HCT116 (cell line): Measurements from ENCODE around the gene LCN10. TPM values are rescaled to one million over a fixed set of nuclear protein-coding genes. Genes with fewer than 3 reads are reported as not detected.

ENCODE experiments used
- ATAC-seq: fragments of 200-7000 bp; cut with Tn5 transposase; 2 replicates; pipeline ENCODE4 v1.9.1; 2020; ENCODE audit warnings: mild to moderate bottlenecking, moderate library complexity
- BruUV-seq: library from RNA; stranded (reverse); fragments of 400-500 nt; replicated peaks from 2 replicates; lab custom pipeline; 2021; lab: Mats Ljungman, UMichigan
- CTCF ChIA-PET: fragments of 300-600 bp; sonication (Branson Sonifier 250); formaldehyde crosslinking; loops from one replicate; lab custom pipeline; 2021; ENCODE audit warnings: antibody characterized with exemption; lab: Charles Lee
- POLR2A ChIA-PET: fragments of 300-600, 350-600 bp; sonication (Branson Sonifier 250); formaldehyde crosslinking; loops from one replicate; lab custom pipeline; 2021; ENCODE audit warnings: antibody characterized with exemption; lab: Charles Lee
- RAD21 ChIA-PET, 2 experiments: fragments of 300-600 bp; sonication (Branson Sonifier 250); formaldehyde crosslinking; loops; one replicate each; lab custom pipeline; 2023; ENCODE audit warnings: low total read pairs in 2 of 2; ENCODE audit not compliant: uncharacterized antibody in 2 of 2, unreplicated experiment in 2 of 2, low non-redundant PET in 1 of 2; lab: Charles Lee
- DNase-seq: peaks from one replicate; pipeline ENCODE4 v3.0.0-alpha.2; 2010; ENCODE audit warnings: low read depth, low spot score
- H2AFZ ChIP-seq: fragments of 200-600 bp; shearing (Covaris generic), sonication (generic); 2 replicates; pipeline ENCODE4 v1.6.1; 2017; ENCODE audit warnings: low read depth, mixed run types, mixed read lengths, antibody characterized with exemption, low read length; ENCODE audit not compliant: poor library complexity, severe bottlenecking
- H3K27ac ChIP-seq: 2 replicates; pipeline ENCODE4 v1.5.1; 2012; ENCODE audit warnings: low read depth, low read length
- H3K27me3 ChIP-seq: fragments of 200-600 bp; sonication (generic); 2 replicates; pipeline ENCODE4 v1.6.1; 2016; ENCODE audit warnings: mixed run types, low read length, mixed read lengths; ENCODE audit not compliant: insufficient read depth
- H3K36me3 ChIP-seq, 2 experiments: fragments of 200-500 bp in 1 of 2; fragments of 200-600 bp in 1 of 2; sonication (Bioruptor generic) in 1 of 2; sonication (generic) in 1 of 2; 2 replicates each; pipeline versions ENCODE4 v1.5.1 to v1.6.1; 2014 to 2016; ENCODE audit warnings: low read length in 2 of 2, inconsistent platforms in 1 of 2, mixed read lengths in 1 of 2, mixed run types in 1 of 2; ENCODE audit not compliant: insufficient read depth in 2 of 2, control insufficient read depth in 1 of 2
- H3K4me1 ChIP-seq, 2 experiments: fragments of 200-600 bp in 1 of 2; sonication (generic) in 1 of 2; 2 replicates each; pipeline versions ENCODE4 v1.5.1 to v1.6.1; 2012 to 2017; ENCODE audit warnings: low read length in 2 of 2, inconsistent platforms in 1 of 2, mild to moderate bottlenecking in 1 of 2, mixed read lengths in 1 of 2, mixed run types in 1 of 2, moderate library complexity in 1 of 2; ENCODE audit not compliant: insufficient read depth in 2 of 2, control insufficient read depth in 1 of 2
- H3K4me2 ChIP-seq: fragments of 200-600 bp; sonication (generic); 2 replicates; pipeline ENCODE4 v1.6.1; 2017; ENCODE audit warnings: mixed run types, low read length, mixed read lengths
- H3K4me3 ChIP-seq, 2 experiments: fragments of 200-600 bp in 1 of 2; sonication (generic) in 1 of 2; replicated peaks in 1 of 2; 2 replicates each; pipeline ENCODE4 v1.5.1; 2011 to 2016; ENCODE audit warnings: low read length in 2 of 2, control low read depth in 1 of 2, low read depth in 1 of 2, mild to moderate bottlenecking in 1 of 2, mixed read lengths in 1 of 2, mixed run types in 1 of 2
- H3K79me2 ChIP-seq: fragments of 200-600 bp; sonication (generic); 2 replicates; pipeline ENCODE4 v1.6.1; 2017; ENCODE audit warnings: mild to moderate bottlenecking, mixed run types, low read length, moderate library complexity, mixed read lengths; ENCODE audit not compliant: insufficient read depth
- H3K9ac ChIP-seq: fragments of 200-600 bp; sonication (generic); 2 replicates; pipeline ENCODE4 v1.6.1; 2016; ENCODE audit warnings: low read length, mixed read lengths
- H3K9me2 ChIP-seq: fragments of 200-600 bp; sonication (generic), shearing (Covaris generic); 2 replicates; pipeline ENCODE4 v1.6.1; 2017; ENCODE audit warnings: mixed run types, mild to moderate bottlenecking, moderate library complexity; ENCODE audit not compliant: insufficient read depth
- H3K9me3 ChIP-seq, 2 experiments: fragments of 200-500 bp in 1 of 2; fragments of 200-600 bp in 1 of 2; sonication (Bioruptor generic) in 1 of 2; sonication (generic) in 1 of 2; 2 replicates each; pipeline ENCODE4 v1.6.1; 2014 to 2017; ENCODE audit warnings: low read length in 2 of 2, mixed read lengths in 2 of 2, inconsistent platforms in 1 of 2, low read depth in 1 of 2, mild to moderate bottlenecking in 1 of 2, mixed run types in 1 of 2, moderate library complexity in 1 of 2; ENCODE audit not compliant: control insufficient read depth in 1 of 2, insufficient read depth in 1 of 2
- H4K20me1 ChIP-seq: fragments of 200-600 bp; sonication (generic), shearing (Covaris generic); 2 replicates; pipeline ENCODE4 v1.6.1; 2017; ENCODE audit warnings: mixed run types, mild to moderate bottlenecking, moderate library complexity; ENCODE audit not compliant: insufficient read depth
- ATF3 ChIP-seq: IDR thresholded peaks from 2 replicates; pipeline ENCODE4 v1.6.1; 2012
- CBX3 ChIP-seq: IDR thresholded peaks from 2 replicates; pipeline ENCODE4 v1.6.1; 2012; ENCODE audit warnings: low read depth
- CTCF ChIP-seq, 3 experiments: fragments of 200-600 bp in 1 of 3; sonication (generic) in 1 of 3; IDR thresholded peaks in 2 of 3; conservative IDR thresholded peaks in 1 of 3; 2 replicates each; pipeline ENCODE4 v1.5.1; 2012 to 2017; ENCODE audit warnings: low read depth in 2 of 3, low read length in 2 of 3, antibody characterized with exemption in 1 of 3, borderline replicate concordance in 1 of 3, control low read depth in 1 of 3, mild to moderate bottlenecking in 1 of 3, mixed read lengths in 1 of 3, mixed run types in 1 of 3, moderate library complexity in 1 of 3; ENCODE audit not compliant: insufficient read depth in 1 of 3
- EGR1 ChIP-seq: IDR thresholded peaks from 2 replicates; pipeline ENCODE4 v1.6.1; 2012; ENCODE audit warnings: low read depth
- ELF1 ChIP-seq: IDR thresholded peaks from 2 replicates; pipeline ENCODE4 v1.6.1; 2012; ENCODE audit warnings: low read depth, borderline replicate concordance
- EZH2 ChIP-seq: fragments of 200-600 bp; sonication (generic); IDR thresholded peaks from 2 replicates; pipeline ENCODE4 v1.6.1; 2017; ENCODE audit warnings: antibody characterized with exemption, mixed run types
- EZH2phosphoT487 ChIP-seq: fragments of 200-600 bp; IDR thresholded peaks from 2 replicates; pipeline ENCODE4 v1.6.1; 2018; ENCODE audit warnings: antibody characterized with exemption, borderline replicate concordance
- FOSL1 ChIP-seq: IDR thresholded peaks from 2 replicates; pipeline ENCODE4 v1.6.1; 2012; ENCODE audit warnings: low read depth
- MAX ChIP-seq: IDR thresholded peaks from 2 replicates; pipeline ENCODE4 v1.6.1; 2012
- POLR2A ChIP-seq: IDR thresholded peaks from 2 replicates; pipeline ENCODE4 v1.7.0; 2011; ENCODE audit warnings: borderline replicate concordance; ENCODE audit not compliant: insufficient read depth, insufficient read length; ENCODE audit errors: extremely low read depth
- RAD21 ChIP-seq: IDR thresholded peaks from 2 replicates; pipeline ENCODE4 v1.6.1; 2012; ENCODE audit warnings: low read depth, mild to moderate bottlenecking
- SIN3A ChIP-seq: IDR thresholded peaks from 2 replicates; pipeline ENCODE4 v1.6.1; 2012; ENCODE audit warnings: low read depth
- SP1 ChIP-seq: IDR thresholded peaks from 2 replicates; pipeline ENCODE4 v1.6.1; 2012; ENCODE audit warnings: low read depth
- TCF7L2 ChIP-seq: IDR thresholded peaks from 2 replicates; pipeline ENCODE4 v1.7.0; 2011; ENCODE audit warnings: borderline replicate concordance, inconsistent platforms; ENCODE audit not compliant: insufficient read depth, insufficient read length; ENCODE audit errors: extremely low read depth
- YY1 ChIP-seq: IDR thresholded peaks from 2 replicates; pipeline ENCODE4 v1.6.1; 2011; ENCODE audit warnings: low read length, low read depth, moderate library complexity, mild to moderate bottlenecking; ENCODE audit not compliant: insufficient replicate concordance; ENCODE audit errors: extremely low read depth
- ZBTB33 ChIP-seq: IDR thresholded peaks from 2 replicates; pipeline ENCODE4 v1.6.1; 2011; ENCODE audit warnings: mild to moderate bottlenecking, low read length, moderate library complexity; ENCODE audit not compliant: insufficient replicate concordance; ENCODE audit errors: extremely low read depth
- ZNF274 ChIP-seq: fragments of 200-500 bp; sonication (Bioruptor generic); IDR thresholded peaks from 2 replicates; pipeline ENCODE4 v1.6.1; 2014; ENCODE audit warnings: mild to moderate bottlenecking, low read depth, low read length, inconsistent platforms
- intact Hi-C: fragments of 100-400 bp; cut with micrococcal nuclease; formaldehyde crosslinking; loops from 2 replicates; pipeline ENCODE4 v1.10.0; 2022
- total RNA-seq: library from RNA; stranded (reverse); gene quantifications from one replicate; pipeline ENCODE4 v1.2.1, GENCODE V29; 2021; ENCODE audit not compliant: unreplicated experiment

LCN10 gene
- total RNA-seq, 1 experiment from 2014 or later: not detected

GRCh38 chr9:136747161-136748060, 4.7 kb upstream of the LCN10 start (continued):
- no peak for TF ChIP-seq CTCF (IDR thresholded peaks at IDR 0.05 in 2 of 3, conservative IDR thresholded peaks at IDR 0.05 in 1 of 3; ENCODE audit: borderline replicate concordance in 1 of 3, insufficient read depth in 1 of 3, low read depth in 2 of 3, low read length in 2 of 3)

- Histone ChIP-seq H3K27ac (no peak overlapping the region), H3K36me3 (no peaks in the 10 kb centered on the region), H4K20me1 (no peaks in the 10 kb centered on the region), H3K4me2 (no peak overlapping the region), H3K9ac (no peak overlapping the region), H3K4me1 (no peaks in the 10 kb centered on the region), H3K27me3 (no peaks in the 10 kb centered on the region), H2AFZ (no peak overlapping the region), H3K79me2 (no peaks in the 10 kb centered on the region), H3K9me2 (no peaks in the 10 kb centered on the region), H3K9me3 (peaks cover 0 to 5% of the 10 kb centered on the region in 2 experiments; a peak in 2 of 4 replicates), H3K4me3 (no peak overlapping the region)
- ATAC-seq (no peak), DNase-seq (no peak)
- BruUV-seq: no TSS peak
- ChIA-PET POLR2A (no interaction called here), RAD21 (no interaction called here), CTCF (no interaction called here)
- intact Hi-C loops: no loop called here
- TF ChIP-seq MAX (no peak), CTCF (IDR thresholded peaks at IDR 0.05 in 2 of 3, conservative IDR thresholded peaks at IDR 0.05 in 1 of 3; ENCODE audit: borderline replicate concordance in 1 of 3, insufficient read depth in 1 of 3, low read depth in 2 of 3, low read length in 2 of 3) (no peak), RAD21 (no peak), EZH2phosphoT487 (no peak), ATF3 (no peak), EZH2 (no peak), EGR1 (no peak), CBX3 (no peak), ZNF274 (no peak), FOSL1 (no peak), SP1 (no peak), POLR2A (no peak), ELF1 (no peak), YY1 (no peak), TCF7L2 (no peak), SIN3A (no peak), ZBTB33 (no peak)
These were observed 3.9 kb upstream of the LCN10 start for GRCh38 chr9:136746621-136747020.
